IPS DF 6.9 (cell line): ENCODE data around the gene TAF11.
"Not testable (repeated sequence)": the region's sequence is repeated elsewhere in the genome, so short reads cannot be mapped to it uniquely, and the experiment has no call there.

ENCODE experiments used
- DNase-seq: peaks from one replicate; pipeline ENCODE4 v3.0.0-alpha.2; 2013; ENCODE audit warnings: low read depth, low spot score
- H3K27ac ChIP-seq: one replicate; pipeline ENCODE4 v1.5.1; 2013; ENCODE audit warnings: low read length, control low read depth
- H3K27me3 ChIP-seq: 2 replicates; pipeline ENCODE4 v1.6.1; 2013; ENCODE audit warnings: mild to moderate bottlenecking, low read length; ENCODE audit not compliant: control insufficient read depth, insufficient read depth
- H3K36me3 ChIP-seq: 2 replicates; pipeline ENCODE4 v1.6.1; 2013; ENCODE audit warnings: low read length; ENCODE audit not compliant: control insufficient read depth, insufficient read depth
- H3K4me1 ChIP-seq: 2 replicates; pipeline ENCODE4 v1.6.1; 2013; ENCODE audit warnings: low read length; ENCODE audit not compliant: control insufficient read depth, insufficient read depth
- H3K4me3 ChIP-seq: 2 replicates; pipeline ENCODE4 v1.5.1; 2013; ENCODE audit warnings: mild to moderate bottlenecking, low read length
- H3K9me3 ChIP-seq: 2 replicates; pipeline ENCODE4 v1.6.1; 2013; ENCODE audit warnings: low read length, inconsistent platforms; ENCODE audit not compliant: control insufficient read depth, insufficient read depth
- WGBS: extraction: QIAGEN DNeasy Blood & Tissue Kit; methylation state at CpG from one replicate; pipeline ENCODE4 v1.1.7; 2013; ENCODE audit warnings: mixed read lengths, missing lambda C conversion rate; ENCODE audit not compliant: insufficient read length, insufficient coverage; 5-methylcytosine and 5-hydroxymethylcytosine counted together

The TAF11 gene, protein sequence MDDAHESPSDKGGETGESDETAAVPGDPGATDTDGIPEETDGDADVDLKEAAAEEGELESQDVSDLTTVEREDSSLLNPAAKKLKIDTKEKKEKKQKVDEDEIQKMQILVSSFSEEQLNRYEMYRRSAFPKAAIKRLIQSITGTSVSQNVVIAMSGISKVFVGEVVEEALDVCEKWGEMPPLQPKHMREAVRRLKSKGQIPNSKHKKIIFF

DNA sequence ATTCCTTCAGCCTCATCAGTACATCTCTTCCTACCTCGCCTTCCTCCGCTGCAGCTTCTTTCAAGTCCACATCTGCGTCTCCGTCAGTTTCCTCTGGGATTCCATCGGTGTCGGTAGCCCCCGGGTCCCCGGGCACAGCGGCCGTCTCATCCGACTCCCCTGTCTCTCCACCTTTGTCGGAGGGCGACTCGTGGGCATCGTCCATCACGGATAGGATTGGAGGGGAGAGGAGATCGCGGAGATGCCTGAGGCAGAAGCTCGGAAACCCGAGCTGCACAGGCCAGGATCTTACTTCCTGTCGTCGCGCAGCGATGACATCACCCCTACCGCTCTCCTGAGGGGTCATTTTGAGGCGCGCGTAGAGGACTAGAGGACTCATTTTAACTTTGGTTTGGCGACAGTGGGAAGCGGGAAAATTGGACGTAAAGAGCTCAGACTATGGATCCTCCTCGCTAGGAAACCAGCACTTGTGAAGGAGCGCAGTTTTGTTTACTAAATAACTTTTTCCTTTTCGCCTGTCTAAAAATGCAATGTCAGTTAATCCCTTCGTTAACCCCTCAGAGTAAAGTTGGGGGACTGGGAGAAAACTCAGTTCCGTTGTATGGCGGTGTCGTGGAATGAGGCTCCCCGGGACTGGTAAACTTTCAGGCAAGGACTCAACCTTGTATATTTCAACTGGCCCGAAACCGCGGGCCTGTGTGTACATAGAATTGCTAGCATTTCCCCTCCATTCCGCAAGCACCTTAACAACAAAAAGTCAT, at the start of gene TAF11:
TAF11 (minus strand) TSS at position 290 of the 761 bp plus-strand sequence; CDS start at position 205, 85 bp downstream.
- DNase-seq = peak; percentile 78
- no peaks in the 10 kb centered on the region for H3K27me3 ChIP-seq
- peak within 1 kb of the TSS; percentile 97 for H3K4me3 ChIP-seq
- H3K9me3 ChIP-seq = no peaks in the 10 kb centered on the region
- WGBS = no CpG with 5 or more reads among the region's 43 CpGs
- H3K4me1 ChIP-seq = no peaks in the 10 kb centered on the region
- H3K27ac ChIP-seq = no peak within 1 kb of the TSS
- no peaks in the 10 kb centered on the region for H3K36me3 ChIP-seq

DNA sequence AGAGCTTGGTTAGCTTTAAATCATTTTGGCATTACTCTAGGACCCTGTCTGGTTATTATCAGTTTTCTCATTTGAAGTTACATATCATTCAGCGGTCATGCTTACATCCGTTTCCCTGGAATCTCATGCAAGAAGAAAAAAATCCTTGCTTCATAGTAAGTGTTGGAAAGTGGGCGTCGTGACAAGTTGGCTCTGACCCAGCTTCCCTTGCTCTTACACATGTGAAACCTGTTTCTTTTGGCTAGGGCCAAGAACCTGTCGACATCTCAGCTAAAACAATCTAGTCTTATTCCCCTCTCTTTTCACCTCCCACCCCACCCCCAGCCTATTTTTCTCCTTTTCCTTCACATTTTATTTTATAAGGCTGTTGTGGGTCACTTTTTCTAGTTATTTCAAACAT, 46.7 kb upstream of the TAF11 start:
- Histone ChIP-seq H3K4me1 (peaks cover 2% of the 10 kb centered on the region; the same call in 1 of the 2 replicates), H3K9me3 (no peaks in the 10 kb centered on the region), H3K36me3 (no peaks in the 10 kb centered on the region), H3K27ac (no peak overlapping the region), H3K27me3 (no peaks in the 10 kb centered on the region), H3K4me3 (no peak overlapping the region)
- DNase-seq = no peak
- no CpG with 5 or more reads among the region's 5 CpGs for WGBS

DNA sequence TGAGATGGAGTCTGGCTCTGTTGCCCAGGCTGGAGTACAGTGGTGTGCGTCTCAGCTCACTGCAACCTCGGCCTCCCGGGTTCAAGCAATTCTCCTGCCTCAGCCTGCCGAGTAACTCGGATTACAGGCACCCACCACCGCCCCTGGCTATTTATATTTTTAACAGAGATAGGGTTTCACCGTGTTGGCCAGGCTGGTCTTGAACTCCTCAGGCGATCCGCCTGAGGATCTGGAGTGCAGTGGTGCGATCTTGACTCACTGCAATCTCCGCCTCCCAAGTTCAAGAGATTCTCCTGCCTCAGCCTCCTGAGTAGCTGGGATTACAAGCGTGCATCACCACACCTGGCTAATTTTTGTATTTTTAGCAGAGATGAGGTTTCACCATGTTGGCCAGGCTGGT, 44.4 kb upstream of the TAF11 start:
- not testable (repeated sequence) for H3K4me1 ChIP-seq, DNase-seq, H3K9me3 ChIP-seq, H3K27ac ChIP-seq, H3K4me3 ChIP-seq, H3K36me3 ChIP-seq, H3K27me3 ChIP-seq
- no CpG with 5 or more reads among the region's 12 CpGs for WGBS

DNA sequence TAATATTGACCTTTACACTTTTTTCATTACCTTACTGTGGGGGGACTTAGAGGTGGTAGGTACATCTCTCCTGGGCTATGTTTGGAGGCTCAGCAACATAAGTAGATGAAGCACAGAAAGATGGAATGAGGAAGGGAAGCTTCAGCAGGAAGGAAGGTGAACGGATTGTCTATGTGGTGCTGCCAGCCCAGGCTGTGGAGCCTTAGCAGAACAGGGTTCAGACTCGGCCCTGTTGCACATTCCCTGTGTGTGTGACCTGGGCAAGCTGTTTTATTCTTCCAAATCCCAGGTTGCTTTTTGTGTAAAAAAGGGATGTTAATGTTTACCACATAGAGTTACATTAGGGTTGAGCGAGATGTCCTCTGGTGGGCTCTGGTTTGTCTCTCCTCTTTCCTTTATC, 42.4 kb upstream of the TAF11 start:
- no peak overlapping the region for H3K4me3 ChIP-seq
- DNase-seq = no peak
- H3K4me1 ChIP-seq = peaks cover 2% of the 10 kb centered on the region; the same call in 1 of the 2 replicates
- H3K27ac ChIP-seq = no peak overlapping the region
- no peaks in the 10 kb centered on the region for H3K36me3 ChIP-seq
- no peaks in the 10 kb centered on the region for H3K9me3 ChIP-seq
- no peaks in the 10 kb centered on the region for H3K27me3 ChIP-seq
- no CpG with 5 or more reads among the region's 3 CpGs for WGBS

DNA sequence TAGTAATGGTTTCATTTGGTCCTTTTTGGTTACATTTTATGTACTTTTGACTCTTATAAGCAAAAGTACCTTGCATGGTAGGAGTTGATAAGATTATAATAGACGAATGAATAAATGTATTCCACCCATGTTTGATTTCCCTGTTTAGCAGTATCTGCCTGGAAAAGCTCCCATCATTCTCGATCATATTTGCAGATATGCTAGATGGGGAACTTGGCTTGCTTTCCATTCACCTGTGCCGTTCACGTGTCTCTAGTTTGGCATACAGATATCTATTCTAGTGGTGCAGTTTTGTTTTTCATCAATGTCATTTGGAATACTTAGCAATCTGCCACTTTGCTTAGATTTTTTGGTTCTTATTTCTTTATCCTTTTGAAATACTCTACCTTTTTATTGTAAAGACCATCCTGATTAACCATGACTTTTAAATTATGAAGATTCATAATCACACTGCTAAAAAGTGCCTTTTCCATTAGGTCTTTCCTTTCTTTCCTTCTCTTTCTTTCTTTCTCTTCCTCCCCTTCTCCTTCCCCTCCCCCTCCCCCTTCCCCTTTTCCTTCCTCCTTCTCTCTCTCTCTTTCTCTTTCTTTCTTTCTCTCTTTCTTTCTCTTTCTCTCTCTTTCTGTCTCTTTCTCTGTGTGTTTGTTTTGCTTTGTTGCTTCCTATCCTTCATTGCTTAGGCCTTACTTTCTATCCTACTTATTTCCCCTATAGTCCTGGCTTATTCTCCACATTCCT, 41.6 kb upstream of the TAF11 start:
- Histone ChIP-seq H3K9me3 (no peaks in the 10 kb centered on the region), H3K36me3 (no peaks in the 10 kb centered on the region), H3K27ac (no peak overlapping the region), H3K4me3 (no peak overlapping the region), H3K27me3 (no peaks in the 10 kb centered on the region), H3K4me1 (peaks cover 2% of the 10 kb centered on the region; the same call in 1 of the 2 replicates)
- DNase-seq = no peak
- no CpG with 5 or more reads among the region's 4 CpGs for WGBS

DNA sequence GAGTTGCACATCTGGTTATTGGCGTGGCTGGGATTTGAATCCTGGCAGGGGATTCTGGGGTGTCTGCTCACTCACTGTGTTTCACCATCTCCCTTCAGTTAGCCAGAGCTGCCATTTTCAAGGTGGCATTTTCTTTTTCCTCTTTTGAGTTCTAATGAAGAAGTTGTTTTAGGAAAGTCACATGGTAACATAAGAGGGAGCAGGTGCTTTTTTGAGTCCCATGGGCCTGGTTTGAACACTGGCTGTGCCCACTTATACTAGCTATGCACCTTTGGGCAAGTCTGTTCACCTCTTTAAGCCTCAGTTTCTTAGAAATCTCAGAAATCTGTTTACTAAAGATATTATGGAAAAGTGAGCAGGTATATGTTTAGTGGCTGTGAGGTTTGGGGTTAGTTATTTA, 40.9 kb upstream of the TAF11 start:
- H3K4me1 ChIP-seq = peaks cover 2% of the 10 kb centered on the region; the same call in 1 of the 2 replicates
- no peaks in the 10 kb centered on the region for H3K9me3 ChIP-seq
- no peak for DNase-seq
- H3K36me3 ChIP-seq = no peaks in the 10 kb centered on the region
- H3K27ac ChIP-seq = no peak overlapping the region
- WGBS = no CpG with 5 or more reads among the region's 1 CpG
- no peaks in the 10 kb centered on the region for H3K27me3 ChIP-seq
- no peak overlapping the region for H3K4me3 ChIP-seq

DNA sequence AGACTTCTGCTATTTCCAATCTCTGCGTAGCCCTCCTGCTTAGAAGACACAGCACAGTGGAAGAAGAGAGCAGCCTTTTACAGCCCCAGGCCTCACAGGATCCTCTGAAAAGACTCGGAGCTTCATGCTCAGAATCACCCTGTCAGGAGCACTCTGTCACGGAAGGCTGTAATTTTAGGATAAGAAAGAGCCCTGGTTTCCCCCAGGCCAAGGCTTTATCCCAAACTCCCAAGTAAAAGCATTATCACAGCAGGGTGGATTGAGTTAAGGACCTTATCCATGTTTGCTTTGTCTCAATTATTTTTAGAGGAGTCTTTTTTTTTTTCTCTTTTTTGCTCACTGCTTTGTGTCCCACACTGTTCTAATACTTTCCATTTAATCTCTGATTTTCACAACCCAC, 40.4 kb upstream of the TAF11 start:
- no peaks in the 10 kb centered on the region for H3K9me3 ChIP-seq
- no peaks in the 10 kb centered on the region for H3K36me3 ChIP-seq
- no peak overlapping the region for H3K4me3 ChIP-seq
- no peak for DNase-seq
- no CpG with 5 or more reads among the region's 3 CpGs for WGBS
- no peaks in the 10 kb centered on the region for H3K27me3 ChIP-seq
- H3K4me1 ChIP-seq = peaks cover 2% of the 10 kb centered on the region; the same call in 1 of the 2 replicates
- no peak overlapping the region for H3K27ac ChIP-seq

DNA sequence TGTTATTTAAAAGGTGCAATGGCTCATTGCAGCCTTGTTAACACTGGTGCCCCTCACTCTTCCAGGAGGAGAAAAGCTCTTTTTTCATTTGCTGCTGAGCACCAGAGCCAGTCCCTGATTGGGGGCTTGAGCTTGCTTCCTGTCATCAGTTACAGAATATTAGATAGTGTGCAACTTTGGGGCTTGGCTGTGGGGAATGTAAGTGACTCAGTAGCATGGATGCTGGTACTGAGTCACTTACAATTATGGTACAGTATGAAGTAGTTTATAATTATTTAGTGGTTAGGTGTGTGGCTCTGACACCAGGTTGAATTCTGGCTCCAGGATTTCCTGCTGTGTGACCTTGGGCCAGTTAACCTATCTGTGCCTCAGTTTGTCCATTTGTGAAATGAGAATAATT, 38.8 kb upstream of the TAF11 start:
- Histone ChIP-seq H3K27me3 (no peaks in the 10 kb centered on the region), H3K27ac (no peak overlapping the region), H3K36me3 (no peaks in the 10 kb centered on the region), H3K4me3 (no peak overlapping the region), H3K9me3 (no peaks in the 10 kb centered on the region), H3K4me1 (peaks cover 2% of the 10 kb centered on the region; the same call in 1 of the 2 replicates)
- no peak for DNase-seq

DNA sequence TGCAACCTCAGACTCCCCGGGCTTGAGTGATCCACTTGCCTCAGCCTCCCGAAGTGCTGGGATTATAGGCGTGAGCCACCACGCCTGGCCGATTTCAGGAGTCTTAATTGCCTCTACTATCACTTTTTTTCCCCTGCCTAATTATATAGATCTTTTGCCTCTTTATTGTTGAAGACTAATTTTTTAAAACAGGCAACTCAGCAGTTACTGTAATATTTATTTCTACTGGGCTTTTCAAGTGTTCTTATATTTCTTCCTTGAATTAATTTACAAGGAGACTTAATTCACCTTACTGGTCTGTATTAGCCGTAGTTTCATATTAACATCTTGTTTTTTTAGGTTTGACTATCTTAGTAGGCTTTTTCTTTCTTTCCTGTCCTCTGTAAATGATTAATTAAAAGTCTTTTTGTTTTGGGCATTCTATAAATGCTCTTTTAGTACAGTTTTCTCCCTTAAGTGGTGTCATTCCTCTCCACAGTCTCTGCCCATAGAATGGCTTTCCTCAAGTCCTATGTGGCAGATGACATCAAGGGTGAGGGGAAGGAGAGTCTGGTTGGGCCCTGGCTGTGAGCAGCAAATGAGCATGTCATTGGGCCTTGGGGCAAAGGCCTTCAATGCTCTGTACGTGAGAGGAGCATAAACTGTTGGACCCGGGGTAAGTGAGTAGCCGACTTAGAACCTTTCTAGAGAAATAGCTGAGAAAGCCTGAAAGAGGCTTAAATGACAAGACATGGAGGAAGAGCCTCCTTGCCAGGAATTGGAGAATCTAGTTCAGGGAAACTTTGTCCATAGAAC, 37.2 kb upstream of the TAF11 start:
- Histone ChIP-seq H3K27ac (no peak overlapping the region), H3K9me3 (no peaks in the 10 kb centered on the region), H3K27me3 (no peaks in the 10 kb centered on the region), H3K4me1 (no peaks in the 10 kb centered on the region), H3K4me3 (no peak overlapping the region), H3K36me3 (no peaks in the 10 kb centered on the region)
- no peak for DNase-seq
- no CpG with 5 or more reads among the region's 9 CpGs for WGBS

DNA sequence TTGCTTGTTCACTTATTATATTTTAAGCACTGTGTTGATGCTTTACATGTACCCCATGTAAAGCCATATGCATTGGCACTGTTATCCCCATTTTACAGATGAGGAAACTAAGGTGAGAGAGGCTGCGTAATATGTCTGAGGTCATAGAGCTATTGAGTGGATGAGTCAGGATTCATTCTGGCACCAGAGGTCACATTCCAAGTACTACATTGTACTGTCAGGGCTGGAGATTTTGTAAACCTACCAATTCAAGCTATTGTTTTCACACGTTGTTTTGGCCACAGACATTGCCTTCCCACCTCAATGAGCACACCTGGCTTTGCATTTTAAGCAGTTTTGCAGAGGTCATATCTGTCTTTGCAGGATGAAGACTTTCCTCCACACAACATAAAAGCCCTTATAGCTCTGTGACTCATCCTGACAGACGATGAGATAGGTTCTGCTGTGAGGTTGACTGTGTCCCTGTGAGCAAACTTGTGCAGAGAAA, 34.4 kb upstream of the TAF11 start:
- no peaks in the 10 kb centered on the region for H3K4me1 ChIP-seq
- no peak overlapping the region for H3K4me3 ChIP-seq
- H3K36me3 ChIP-seq = no peaks in the 10 kb centered on the region
- no peaks in the 10 kb centered on the region for H3K27me3 ChIP-seq
- no peaks in the 10 kb centered on the region for H3K9me3 ChIP-seq
- no peak overlapping the region for H3K27ac ChIP-seq
- DNase-seq = no peak
- no CpG with 5 or more reads among the region's 3 CpGs for WGBS
